Measurements from ENCODE around the gene GRAMD1C. TPM values are rescaled to one million over a fixed set of nuclear protein-coding genes. Genes with fewer than 3 reads are reported as not detected.

GRAMD1C gene
- total RNA-seq, 4 donors from 2014 or later = 23.0 to 38.2 (median 33.2) TPM

GRCh38 chr3:113804661-113805060 is 33.9 kb upstream of the GRAMD1C start:
- intact Hi-C loops (cut with DNase I; ENCODE audit: low total_unique reads) = no loop called here
- no peak for TF ChIP-seq CTCF (IDR thresholded peaks at IDR 0.05)
- no peak for DNase-seq (ENCODE audit: low spot score in 2 of 2)
- H3K4me3 ChIP-seq (ENCODE audit: low read depth, poor library complexity, severe bottlenecking) = no peak overlapping the region
- 85 to 89% methylated on average over 4 of the region's 4 CpGs for WGBS, 2 donors

GRCh38 chr3:113805249-113805648 is 33.3 kb upstream of the GRAMD1C start:
- intact Hi-C loops (cut with DNase I; ENCODE audit: low total_unique reads) = no loop called here
- no peak for TF ChIP-seq POLR2A (IDR thresholded peaks at IDR 0.05)
- TF ChIP-seq CTCF (IDR thresholded peaks at IDR 0.05) = no peak
- DNase-seq (ENCODE audit: low spot score in 2 of 2) = no peak
- no peak overlapping the region for H3K4me3 ChIP-seq (ENCODE audit: low read depth, poor library complexity, severe bottlenecking)
- 88 to 93% methylated on average over 3 of the region's 3 CpGs for WGBS, 2 donors

- 74 to 84% methylated on average over 3 of the region's 3 CpGs for WGBS, 2 donors
- no peak overlapping the region for H3K4me3 ChIP-seq (ENCODE audit: low read depth, poor library complexity, severe bottlenecking)
- intact Hi-C loops (cut with DNase I; ENCODE audit: low total_unique reads) = no loop called here
- no peak for TF ChIP-seq POLR2A (IDR thresholded peaks at IDR 0.05)
- no peak for TF ChIP-seq CTCF (IDR thresholded peaks at IDR 0.05)
- DNase-seq (ENCODE audit: low spot score in 2 of 2) = no peak
Measured at GRCh38 chr3:113812854-113813253, 25.7 kb upstream of the GRAMD1C start.

DNA sequence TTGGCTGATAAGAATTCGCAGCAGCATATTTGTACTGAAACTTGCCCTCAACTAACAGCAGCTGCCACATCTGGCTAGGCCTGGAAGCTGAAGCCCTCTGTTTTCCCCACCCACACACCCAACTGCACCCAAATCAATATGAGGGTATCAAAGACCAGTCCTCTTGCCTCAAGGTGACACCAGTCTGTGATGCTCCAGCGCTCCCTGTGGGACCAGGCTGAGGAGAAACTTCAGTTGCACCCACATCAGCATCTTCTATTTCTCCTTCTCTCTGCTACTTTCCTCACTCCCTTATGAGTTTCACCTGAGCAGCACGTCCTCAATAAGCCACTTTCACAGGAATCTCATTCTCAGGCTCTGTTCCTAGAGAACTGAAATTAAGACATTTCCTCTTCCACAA is 18.7 kb upstream of the GRAMD1C start:
- TF ChIP-seq POLR2A (IDR thresholded peaks at IDR 0.05) (no peak), CTCF (IDR thresholded peaks at IDR 0.05) (no peak)
- intact Hi-C loops (cut with DNase I; ENCODE audit: low total_unique reads) = no loop called here
- H3K4me3 ChIP-seq (ENCODE audit: low read depth, poor library complexity, severe bottlenecking) = no peak overlapping the region
- WGBS, 2 donors = 74 to 97% methylated on average over 3 of the region's 3 CpGs
- no peak for DNase-seq (ENCODE audit: low spot score in 2 of 2)

DNA sequence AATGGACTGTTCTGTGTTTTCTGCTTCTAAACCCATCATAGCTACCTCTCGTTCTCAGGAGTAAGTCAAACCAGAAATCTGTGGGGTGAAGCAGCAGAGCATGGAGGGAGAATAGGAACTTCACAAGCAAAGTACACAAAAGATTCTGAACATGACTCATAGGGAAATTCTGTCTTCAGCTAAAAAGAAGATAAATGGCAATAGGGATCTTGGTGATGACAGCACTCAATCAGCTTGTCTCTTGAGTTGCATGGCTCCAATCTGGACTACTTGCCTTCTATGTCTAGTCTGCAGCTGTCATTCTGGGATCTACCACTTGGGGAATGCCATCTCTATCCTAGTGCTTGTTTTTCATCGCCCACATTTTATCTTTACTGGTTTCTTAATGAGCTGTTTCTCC is 13.5 kb upstream of the GRAMD1C start:
- H3K4me3 ChIP-seq (ENCODE audit: low read depth, poor library complexity, severe bottlenecking) = no peak overlapping the region
- intact Hi-C loops (cut with DNase I; ENCODE audit: low total_unique reads) = no loop called here
- no peak for DNase-seq (ENCODE audit: low spot score in 2 of 2)
- 80 to 81% methylated on average over 2 of the region's 2 CpGs for WGBS, 2 donors
- TF ChIP-seq POLR2A (IDR thresholded peaks at IDR 0.05) = no peak
- TF ChIP-seq CTCF (IDR thresholded peaks at IDR 0.05) = no peak

DNA sequence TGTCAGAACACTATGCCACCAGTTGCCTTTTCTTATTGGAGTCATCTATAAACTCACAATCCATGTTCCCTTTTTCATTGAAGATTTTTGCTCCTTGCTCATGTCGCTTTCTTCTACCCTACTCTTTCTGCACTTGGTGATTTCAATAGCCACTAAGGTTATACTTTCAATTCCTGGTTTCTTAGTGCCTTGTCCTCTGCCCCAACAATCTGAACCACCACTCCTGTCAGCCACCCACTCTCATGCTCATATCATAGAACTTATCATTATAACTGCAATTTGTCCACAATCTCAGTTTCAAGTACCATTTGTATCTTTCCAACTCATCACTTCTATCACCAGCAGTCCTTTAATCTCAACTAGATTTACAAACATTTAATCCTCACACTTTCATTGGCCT is 10.0 kb upstream of the GRAMD1C start:
- no peak for TF ChIP-seq POLR2A (IDR thresholded peaks at IDR 0.05)
- TF ChIP-seq CTCF (IDR thresholded peaks at IDR 0.05) = no peak
- no peak overlapping the region for H3K4me3 ChIP-seq (ENCODE audit: low read depth, poor library complexity, severe bottlenecking)
- no peak for DNase-seq (ENCODE audit: low spot score in 2 of 2)
- intact Hi-C loops (cut with DNase I; ENCODE audit: low total_unique reads) = no loop called here
- 87 to 89% methylated on average over 1 of the region's 1 CpG for WGBS, 2 donors

Data from lower leg skin (tissue), 4 donors.